Liver (tissue), 9 donors: ENCODE measurements around the gene GNAT1. TPM values are rescaled to one million over a fixed set of nuclear protein-coding genes. Genes with fewer than 3 reads are reported as not detected.

Experiments used
- DNase-seq: peaks from one replicate; pipeline ENCODE4 v3.0.0-alpha.2; 2017; ENCODE audit warnings: low spot score
- H3K27ac ChIP-seq, 2 donors: one replicate each; pipeline ENCODE4 v1.7.0; 2013; ENCODE audit warnings: inconsistent platforms in 2 of 2, low read length in 2 of 2, control low read depth in 1 of 2, low read depth in 1 of 2, mild to moderate bottlenecking in 1 of 2
- H3K27me3 ChIP-seq, 4 donors: one replicate each; pipeline versions ENCODE4 v1.6.1 to v1.7.0; 2013; ENCODE audit warnings: low read length in 3 of 4, inconsistent platforms in 1 of 4, mild to moderate bottlenecking in 1 of 4, moderate library complexity in 1 of 4; ENCODE audit not compliant: control insufficient read depth in 4 of 4, insufficient read depth in 4 of 4
- H3K36me3 ChIP-seq, 4 donors: one replicate each; pipeline versions ENCODE4 v1.6.1 to v1.7.0; 2013; ENCODE audit warnings: low read length in 3 of 4, mild to moderate bottlenecking in 3 of 4, low read depth in 1 of 4, moderate library complexity in 1 of 4; ENCODE audit not compliant: control insufficient read depth in 4 of 4, insufficient read depth in 3 of 4
- H3K4me1 ChIP-seq, 4 donors: one replicate each; pipeline versions ENCODE4 v1.6.1 to v1.7.0; 2013; ENCODE audit warnings: low read length in 3 of 4, mild to moderate bottlenecking in 3 of 4, moderate library complexity in 1 of 4; ENCODE audit not compliant: control insufficient read depth in 4 of 4, insufficient read depth in 4 of 4
- H3K4me3 ChIP-seq, 3 donors: one replicate each; pipeline versions ENCODE4 v1.6.1 to v1.7.0; 2013; ENCODE audit warnings: low read length in 3 of 3, control low read depth in 1 of 3, low read depth in 1 of 3, mild to moderate bottlenecking in 1 of 3
- H3K9ac ChIP-seq, 2 donors: one replicate each; pipeline ENCODE4 v1.7.0; 2013; ENCODE audit warnings: low read length in 2 of 2, mild to moderate bottlenecking in 2 of 2, moderate library complexity in 2 of 2, control low read depth in 1 of 2, low read depth in 1 of 2
- H3K9me3 ChIP-seq, 4 donors: one replicate each; pipeline versions ENCODE4 v1.6.1 to v1.7.0; 2013; ENCODE audit warnings: low read length in 3 of 4; ENCODE audit not compliant: control insufficient read depth in 4 of 4
- FOXA2 ChIP-seq: IDR thresholded peaks from 2 replicates; pipeline ENCODE4 v1.6.1; 2016; ENCODE audit warnings: antibody characterized with exemption
- GABPA ChIP-seq, 2 donors: IDR thresholded peaks in 1 of 2; conservative IDR thresholded peaks in 1 of 2; 2 replicates each; pipeline ENCODE4 v1.6.1; 2016; ENCODE audit warnings: antibody characterized with exemption in 2 of 2, mild to moderate bottlenecking in 1 of 2, moderate library complexity in 1 of 2
- HNF4G ChIP-seq: IDR thresholded peaks from 2 replicates; pipeline ENCODE4 v1.6.1; 2016; ENCODE audit warnings: antibody characterized with exemption
- JUND ChIP-seq, 2 donors: IDR thresholded peaks; 2 replicates each; pipeline ENCODE4 v1.6.1; 2016; ENCODE audit warnings: antibody characterized with exemption in 2 of 2
- NR2F2 ChIP-seq: IDR thresholded peaks from 2 replicates; pipeline ENCODE4 v1.6.1; 2016; ENCODE audit warnings: antibody characterized with exemption
- RAD21 ChIP-seq, 2 donors: IDR thresholded peaks; 2 replicates each; pipeline ENCODE4 v1.6.1; 2016; ENCODE audit warnings: antibody characterized with exemption in 2 of 2, mild to moderate bottlenecking in 2 of 2
- REST ChIP-seq: IDR thresholded peaks from 2 replicates; pipeline ENCODE4 v1.6.1; 2016; ENCODE audit warnings: antibody characterized with exemption, mild to moderate bottlenecking
- RXRA ChIP-seq, 2 donors: IDR thresholded peaks; 2 replicates each; pipeline ENCODE4 v1.6.1; 2017 to 2018; ENCODE audit warnings: antibody characterized with exemption in 2 of 2, mild to moderate bottlenecking in 1 of 2
- SP1 ChIP-seq: IDR thresholded peaks from 2 replicates; pipeline ENCODE4 v1.6.1; 2018; ENCODE audit warnings: antibody characterized with exemption, mild to moderate bottlenecking
- TAF1 ChIP-seq: conservative IDR thresholded peaks from 2 replicates; pipeline ENCODE4 v1.6.1; 2016; ENCODE audit warnings: antibody characterized with exemption, mild to moderate bottlenecking
- ZBTB33 ChIP-seq: IDR thresholded peaks from 2 replicates; pipeline ENCODE4 v1.6.1; 2016; ENCODE audit warnings: antibody characterized with exemption
- WGBS: extraction: QIAGEN DNeasy Blood & Tissue Kit; methylation state at CpG from one replicate; pipeline ENCODE4 v1.1.7; 2013; 5-methylcytosine and 5-hydroxymethylcytosine counted together
- polyA plus RNA-seq, 2 donors: library from polyadenylated mRNA; stranded (reverse) in 1 of 2; unstranded in 1 of 2; fragments of 200-250 nt in 1 of 2; fragments of >200 nt in 1 of 2; fragmentation: Nextera tagmentation in 1 of 2; extraction: Ambion mirVana in 1 of 2; gene quantifications; one replicate each; pipeline versions ENCODE4 v1.2.1 to v1.2.3, GENCODE V29; 2013 to 2015
- total RNA-seq, 2 donors: library from RNA; depleted of rRNA; stranded (reverse); fragments of >200 nt; gene quantifications; one replicate each; pipeline ENCODE4 v1.2.3, GENCODE V29; 2014
- TF ChIP-seq, protein P1 (sequence below): fragments of 150-350 bp; IDR thresholded peaks from 2 replicates; pipeline ENCODE4 v1.5.1; 2017; ENCODE audit warnings: improper control_type of control experiment, low read depth, low read length; ENCODE audit not compliant: missing input control
- donor health status: healthy.
- donor health status: healthy.
- donor health status: healthy.
- donor health status: healthy.
- donor health status: healthy.

Gene GNAT1
- total and polyA plus RNA-seq, 4 donors, result 0.08 TPM; not detected in 3

DNA sequence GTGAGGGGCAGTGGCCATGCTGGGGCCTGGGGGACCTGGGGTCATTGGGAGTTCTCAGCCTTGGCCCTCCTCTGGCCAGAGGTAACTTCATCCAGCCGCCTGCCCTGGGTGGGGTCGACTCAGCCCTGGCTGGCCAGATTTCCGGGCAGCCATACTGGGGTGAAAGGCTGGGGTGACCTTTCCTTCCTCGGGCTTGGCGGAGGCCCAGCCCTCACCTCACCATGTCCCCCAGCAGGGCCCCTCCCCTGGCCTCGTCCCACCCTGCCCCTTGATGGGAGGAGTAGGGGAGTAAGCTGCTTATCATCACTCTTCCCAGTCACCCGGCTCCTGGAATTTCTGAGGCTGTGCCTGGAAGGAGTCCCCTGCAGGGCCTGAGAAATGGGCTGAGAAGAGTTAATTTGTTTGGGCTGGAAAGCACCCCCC is 30.8 kb upstream of the GNAT1 start:
- H3K9ac ChIP-seq, result no peak overlapping the region
- TF ChIP-seq NR2F2 (peak; percentile 63), ZBTB33 (no peak)
- no peak for DNase-seq
- no peaks in the 10 kb centered on the region for H3K36me3 ChIP-seq
- H3K27me3 ChIP-seq, result no peaks in the 10 kb centered on the region
- H3K27ac ChIP-seq, result no peak overlapping the region
- no peak overlapping the region for H3K4me3 ChIP-seq
- no peaks in the 10 kb centered on the region for H3K9me3 ChIP-seq
- H3K4me1 ChIP-seq, result peaks cover 11 to 31% (median 22%) of the 10 kb centered on the region in 4 donors
- 73% methylated on average over 7 of the region's 7 CpGs for WGBS

DNA sequence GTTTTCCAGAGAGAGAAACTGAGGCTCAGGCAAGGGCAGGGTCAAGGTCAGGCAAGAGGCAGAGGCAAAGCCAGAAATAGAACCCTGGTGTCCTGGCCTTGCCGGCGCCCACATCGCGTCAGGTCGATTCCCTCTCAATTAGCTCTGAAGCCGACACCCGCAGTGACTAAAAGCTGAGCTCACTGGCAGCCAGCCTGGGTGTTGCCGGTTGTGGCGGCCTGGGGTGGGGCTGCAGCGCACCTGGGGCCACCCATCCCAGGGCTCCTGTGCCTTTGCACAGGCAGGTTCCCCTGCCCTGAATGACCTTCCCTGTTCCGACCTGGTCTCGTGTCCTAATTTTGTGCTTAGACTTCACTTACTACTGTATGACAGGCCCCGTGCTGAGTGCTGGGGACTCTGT is 30.1 kb upstream of the GNAT1 start:
- TF ChIP-seq FOXA2, result no peak
- TF ChIP-seq SP1, result no peak
- TF ChIP-seq TAF1, result no peak
- TF ChIP-seq ZBTB33, result no peak
- TF ChIP-seq, protein P1, sequence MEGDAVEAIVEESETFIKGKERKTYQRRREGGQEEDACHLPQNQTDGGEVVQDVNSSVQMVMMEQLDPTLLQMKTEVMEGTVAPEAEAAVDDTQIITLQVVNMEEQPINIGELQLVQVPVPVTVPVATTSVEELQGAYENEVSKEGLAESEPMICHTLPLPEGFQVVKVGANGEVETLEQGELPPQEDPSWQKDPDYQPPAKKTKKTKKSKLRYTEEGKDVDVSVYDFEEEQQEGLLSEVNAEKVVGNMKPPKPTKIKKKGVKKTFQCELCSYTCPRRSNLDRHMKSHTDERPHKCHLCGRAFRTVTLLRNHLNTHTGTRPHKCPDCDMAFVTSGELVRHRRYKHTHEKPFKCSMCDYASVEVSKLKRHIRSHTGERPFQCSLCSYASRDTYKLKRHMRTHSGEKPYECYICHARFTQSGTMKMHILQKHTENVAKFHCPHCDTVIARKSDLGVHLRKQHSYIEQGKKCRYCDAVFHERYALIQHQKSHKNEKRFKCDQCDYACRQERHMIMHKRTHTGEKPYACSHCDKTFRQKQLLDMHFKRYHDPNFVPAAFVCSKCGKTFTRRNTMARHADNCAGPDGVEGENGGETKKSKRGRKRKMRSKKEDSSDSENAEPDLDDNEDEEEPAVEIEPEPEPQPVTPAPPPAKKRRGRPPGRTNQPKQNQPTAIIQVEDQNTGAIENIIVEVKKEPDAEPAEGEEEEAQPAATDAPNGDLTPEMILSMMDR, result no peak
- no peak for TF ChIP-seq GABPA (IDR thresholded peaks at IDR 0.05 in 1 of 2, conservative IDR thresholded peaks at IDR 0.05 in 1 of 2)
- TF ChIP-seq JUND (IDR thresholded peaks at IDR 0.05), result no peak
- no peak for TF ChIP-seq RXRA (IDR thresholded peaks at IDR 0.05)
- TF ChIP-seq HNF4G, result no peak
- no peak for TF ChIP-seq REST
- no peak for TF ChIP-seq RAD21 (IDR thresholded peaks at IDR 0.05)
- Histone ChIP-seq H3K9ac (no peak overlapping the region), H3K4me3 (no peak overlapping the region), H3K27ac (no peak overlapping the region), H3K27me3 (no peaks in the 10 kb centered on the region), H3K9me3 (no peaks in the 10 kb centered on the region), H3K36me3 (no peaks in the 10 kb centered on the region), H3K4me1 (peaks cover 13 to 36% (median 28%) of the 10 kb centered on the region in 4 donors)
- WGBS, result 77% methylated on average over 13 of the region's 13 CpGs
- DNase-seq, result no peak
